Ishikawa (cell line): ENCODE results near the gene ARRB1.

Source experiments
- CEBPB ChIP-seq: IDR thresholded peaks from 2 replicates; pipeline ENCODE4 v1.6.1; 2012
- CREB1 ChIP-seq: IDR thresholded peaks from 2 replicates; pipeline ENCODE4 v1.6.1; 2012; ENCODE audit warnings: low read depth
- EGR1 ChIP-seq: IDR thresholded peaks from 2 replicates; pipeline ENCODE4 v1.6.1; 2012
- EP300 ChIP-seq: IDR thresholded peaks from 2 replicates; pipeline ENCODE4 v1.6.1; 2012; ENCODE audit warnings: borderline replicate concordance
- FOXM1 ChIP-seq: IDR thresholded peaks from 2 replicates; pipeline ENCODE4 v1.6.1; 2012; ENCODE audit warnings: low read depth, borderline replicate concordance
- MAX ChIP-seq: IDR thresholded peaks from 2 replicates; pipeline ENCODE4 v1.6.1; 2012
- NFIC ChIP-seq: IDR thresholded peaks from 2 replicates; pipeline ENCODE4 v1.6.1; 2012
- RAD21 ChIP-seq: IDR thresholded peaks from 2 replicates; pipeline ENCODE4 v1.6.1; 2012; ENCODE audit warnings: low read depth
- REST ChIP-seq: IDR thresholded peaks from 2 replicates; pipeline ENCODE4 v1.6.1; 2012; ENCODE audit warnings: low read depth, mild to moderate bottlenecking
- TAF1 ChIP-seq: IDR thresholded peaks from 2 replicates; pipeline ENCODE4 v1.6.1; 2012; ENCODE audit warnings: low read depth, mild to moderate bottlenecking
- TCF12 ChIP-seq: IDR thresholded peaks from 2 replicates; pipeline ENCODE4 v1.6.1; 2012; ENCODE audit warnings: low read depth
- TEAD4 ChIP-seq: IDR thresholded peaks from 2 replicates; pipeline ENCODE4 v1.6.1; 2012
- USF1 ChIP-seq: IDR thresholded peaks from 2 replicates; pipeline ENCODE4 v1.6.1; 2012
- YY1 ChIP-seq: IDR thresholded peaks from 2 replicates; pipeline ENCODE4 v1.6.1; 2012; ENCODE audit warnings: low read depth
- ZBTB7A ChIP-seq: IDR thresholded peaks from 2 replicates; pipeline ENCODE4 v1.6.1; 2012; ENCODE audit warnings: low read depth

Gene ARRB1

GRCh38 chr11:75267171-75267970 lies 84.1 kb downstream of the ARRB1 start:
- TF ChIP-seq FOXM1 (no peak), EGR1 (no peak)

- TF ChIP-seq RAD21 (no peak), FOXM1 (no peak), EP300 (no peak), TCF12 (no peak), ZBTB7A (no peak)
Observed at GRCh38 chr11:75265851-75266531, 85.5 kb downstream of the ARRB1 start.

- TF ChIP-seq REST (no peak), TCF12 (no peak), FOXM1 (no peak), YY1 (no peak), EP300 (no peak), MAX (no peak), ZBTB7A (no peak)
Observed at GRCh38 chr11:75264971-75265370, 86.5 kb downstream of the ARRB1 start.

- TF ChIP-seq MAX (no peak), YY1 (no peak), CREB1 (no peak), USF1 (no peak), ZBTB7A (no peak), EP300 (no peak), EGR1 (no peak), TCF12 (no peak), REST (no peak), NFIC (no peak), CEBPB (no peak), TAF1 (no peak), RAD21 (no peak), FOXM1 (no peak), TEAD4 (no peak)
Observed at GRCh38 chr11:75264356-75264755, 87.1 kb downstream of the ARRB1 start.

- TF ChIP-seq CEBPB (no peak), EGR1 (no peak), NFIC (no peak), CREB1 (no peak), YY1 (no peak), TEAD4 (no peak)
Observed at GRCh38 chr11:75263944-75264349, 87.5 kb downstream of the ARRB1 start.

- TF ChIP-seq EP300 (no peak), TCF12 (no peak), USF1 (no peak)
Observed at GRCh38 chr11:75262961-75263852, 88.3 kb downstream of the ARRB1 start.
